Middle frontal gyrus (tissue), 1 donor: Measurements from ENCODE around the gene TATDN2.
"Not testable (repeated sequence)": the region's sequence is repeated elsewhere in the genome, so short reads cannot be mapped to it uniquely, and the experiment has no call there.

Experiments used
- DNase-seq: peaks from one replicate; pipeline ENCODE4 v3.0.0-alpha.2; 2015; ENCODE audit warnings: low spot score; ENCODE audit errors: extremely low spot score

Gene TATDN2

GRCh38 chr3:10268930-10269329, 20.7 kb downstream of the TATDN2 start:
- DNase-seq: no peak

GRCh38 chr3:10269443-10269842, 21.2 kb downstream of the TATDN2 start:
- DNase-seq: no peak

- DNase-seq: not testable (repeated sequence)
Observed at GRCh38 chr3:10272476-10272875, 24.2 kb downstream of the TATDN2 start.

- DNase-seq: no peak
Observed at GRCh38 chr3:10272977-10273376, 24.7 kb downstream of the TATDN2 start.

- DNase-seq: no peak
Observed at GRCh38 chr3:10273702-10274305, 25.5 kb downstream of the TATDN2 start.

GRCh38 chr3:10274601-10275000, 26.3 kb downstream of the TATDN2 start:
- no peak for DNase-seq

- no peak for DNase-seq
Observed at GRCh38 chr3:10277115-10277625, 28.9 kb downstream of the TATDN2 start.

GRCh38 chr3:10278501-10278900, 30.2 kb downstream of the TATDN2 start:
- DNase-seq: no peak

GRCh38 chr3:10279384-10280176, 31.3 kb downstream of the TATDN2 start:
- no peak for DNase-seq

- DNase-seq: no peak
Observed at GRCh38 chr3:10280177-10280529, 31.9 kb downstream of the TATDN2 start.

- DNase-seq: no peak
Observed at GRCh38 chr3:10280571-10280970, 32.3 kb downstream of the TATDN2 start.

GRCh38 chr3:10281951-10282350, 33.7 kb downstream of the TATDN2 start:
- DNase-seq: no peak

GRCh38 chr3:10283638-10284037, 35.4 kb downstream of the TATDN2 start:
- DNase-seq: no peak

GRCh38 chr3:10284496-10284895, 36.2 kb downstream of the TATDN2 start:
- no peak for DNase-seq

- peak; percentile 62 for DNase-seq
Observed at GRCh38 chr3:10285272-10286132, 37.2 kb downstream of the TATDN2 start.

GRCh38 chr3:10286133-10286524, 37.9 kb downstream of the TATDN2 start:
- DNase-seq: no peak

GRCh38 chr3:10286596-10287295, 38.5 kb downstream of the TATDN2 start:
- DNase-seq: no peak

- DNase-seq: no peak
Observed at GRCh38 chr3:10287936-10288574, 39.8 kb downstream of the TATDN2 start.

GRCh38 chr3:10288575-10288960, 40.3 kb downstream of the TATDN2 start:
- no peak for DNase-seq

GRCh38 chr3:10289077-10289476, 40.8 kb downstream of the TATDN2 start:
- no peak for DNase-seq
